HG02571 (cell line): ENCODE results near the gene DDC.
"Not testable (repeated sequence)": the region's sequence is repeated elsewhere in the genome, so short reads cannot be mapped to it uniquely, and the experiment has no call there.

ENCODE experiments used
- ATAC-seq: cut with Tn5 transposase; IDR thresholded peaks from one replicate; pipeline ENCODE4 v1.9.1; 2021; ENCODE audit warnings: mild to moderate bottlenecking, moderate library complexity; ENCODE audit not compliant: unreplicated experiment

Gene DDC

GRCh38 chr7:50590535-50590934, 25.3 kb upstream of the DDC start:
- ATAC-seq, result no peak

GRCh38 chr7:50589364-50589763, 24.2 kb upstream of the DDC start:
- ATAC-seq, result no peak

GRCh38 chr7:50588937-50589336, 23.7 kb upstream of the DDC start:
- ATAC-seq, result no peak

- ATAC-seq, result no peak
These were observed 22.5 kb upstream of the DDC start for GRCh38 chr7:50587737-50588136.

- ATAC-seq, result no peak
These were observed 19.7 kb upstream of the DDC start for GRCh38 chr7:50584793-50585408.

- no peak for ATAC-seq
These were observed 19.2 kb upstream of the DDC start for GRCh38 chr7:50584386-50584785.

- not testable (repeated sequence) for ATAC-seq
These were observed 18.1 kb upstream of the DDC start for GRCh38 chr7:50583295-50583694.

- ATAC-seq, result not testable (repeated sequence)
These were observed 17.1 kb upstream of the DDC start for GRCh38 chr7:50582271-50582670.

- ATAC-seq, result not testable (repeated sequence)
These were observed 15.5 kb upstream of the DDC start for GRCh38 chr7:50580666-50581065.

- ATAC-seq, result no peak
These were observed 14.9 kb upstream of the DDC start for GRCh38 chr7:50580057-50580456.

GRCh38 chr7:50578105-50578504, 12.9 kb upstream of the DDC start:
- not testable (repeated sequence) for ATAC-seq

- ATAC-seq, result no peak
These were observed 12.4 kb upstream of the DDC start for GRCh38 chr7:50577569-50577968.

- ATAC-seq, result not testable (repeated sequence)
These were observed 11.2 kb upstream of the DDC start for GRCh38 chr7:50576388-50576787.

GRCh38 chr7:50567715-50568261, 2.6 kb upstream of the DDC start:
- no peak for ATAC-seq

GRCh38 chr7:50565977-50566376, 772 bp upstream of the DDC start:
- ATAC-seq, result no peak

- no peak for ATAC-seq
These were observed 333 bp upstream of the DDC start for GRCh38 chr7:50565559-50565916.

- ATAC-seq, result no peak
These were observed 1.0 kb downstream of the DDC start for GRCh38 chr7:50564171-50564570.

- no peak for ATAC-seq
These were observed 3.1 kb downstream of the DDC start for GRCh38 chr7:50562136-50562535.

GRCh38 chr7:50560865-50561351, 4.3 kb downstream of the DDC start:
- ATAC-seq, result no peak

- ATAC-seq, result no peak
These were observed 5.3 kb downstream of the DDC start for GRCh38 chr7:50559881-50560280.

GRCh38 chr7:50558294-50559053, 6.7 kb downstream of the DDC start:
- no peak for ATAC-seq

GRCh38 chr7:50557099-50557498, 8.1 kb downstream of the DDC start:
- ATAC-seq, result no peak
